ENCODE results near the gene SCN3A.

The SCN3A gene

GRCh38 chr2:165203689-165204559 is at the start of gene SCN3A:
SCN3A (minus strand) TSS chr2:165204050; CDS start chr2:165176394, 27,656 bp downstream.
- peak; percentile 47 for DNase-seq

DNA sequence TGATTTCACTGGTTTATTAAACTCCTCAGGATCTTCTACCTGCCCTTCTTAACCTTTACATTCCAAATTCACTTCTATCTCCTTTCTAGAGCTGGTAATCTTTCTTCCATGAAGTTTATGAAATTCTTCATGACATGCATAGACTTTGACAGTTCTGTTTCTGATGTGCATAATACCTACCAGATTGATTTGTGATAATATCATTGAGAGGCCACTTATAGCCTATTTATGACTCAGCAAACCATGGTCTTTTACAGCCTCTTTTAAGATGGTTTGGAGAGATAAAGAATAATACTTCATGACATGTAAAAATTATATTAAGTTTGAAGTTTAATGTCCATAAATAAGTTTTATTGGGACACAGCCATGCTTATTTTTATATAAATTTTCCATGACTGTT is 49.3 kb upstream of the SCN3A start:
- DNase-seq = no peak

DNA sequence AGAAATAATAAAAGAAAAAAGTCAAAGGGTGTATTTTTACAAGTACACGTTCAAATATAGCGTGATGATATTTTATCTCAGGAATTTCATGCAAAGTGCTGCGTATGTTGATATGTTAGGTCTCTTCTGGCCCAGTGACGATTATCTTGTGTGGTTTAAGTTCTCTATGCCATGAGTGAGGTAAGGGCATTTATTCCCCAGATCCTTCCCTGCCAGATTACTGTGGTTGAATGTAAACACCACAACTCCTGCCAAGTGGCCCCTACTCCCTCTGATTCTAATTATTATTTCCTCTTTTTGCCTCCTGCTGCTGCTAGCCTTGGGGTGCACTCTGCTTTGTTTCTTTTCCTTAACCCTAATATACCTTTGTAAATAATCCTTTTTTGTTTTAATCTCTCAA is 47.5 kb upstream of the SCN3A start:
- no peak for DNase-seq

DNA sequence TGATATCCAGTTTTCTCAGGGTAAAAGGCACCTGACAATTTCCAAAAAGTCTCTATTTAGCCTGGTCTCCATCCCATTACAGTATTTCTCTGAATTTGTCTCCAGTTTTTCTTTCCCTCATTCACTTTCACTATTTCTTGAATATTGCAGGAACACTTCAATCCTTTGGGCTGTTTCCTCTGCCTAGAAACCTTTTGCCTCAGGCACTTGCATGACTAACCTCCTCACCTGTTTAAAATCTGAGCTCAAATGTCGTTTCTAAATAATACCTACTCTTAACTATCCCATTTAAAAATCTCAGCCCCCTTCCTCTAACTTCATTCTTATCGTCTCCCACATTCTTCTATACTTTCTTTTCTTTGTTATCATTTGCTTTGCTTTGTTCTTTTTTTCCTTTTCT is 44.4 kb upstream of the SCN3A start:
- no peak for DNase-seq

GRCh38 chr2:165245081-165245793 is 41.4 kb upstream of the SCN3A start:
- no peak for DNase-seq

GRCh38 chr2:165240916-165241315 is 37.1 kb upstream of the SCN3A start:
- DNase-seq = no peak

DNA sequence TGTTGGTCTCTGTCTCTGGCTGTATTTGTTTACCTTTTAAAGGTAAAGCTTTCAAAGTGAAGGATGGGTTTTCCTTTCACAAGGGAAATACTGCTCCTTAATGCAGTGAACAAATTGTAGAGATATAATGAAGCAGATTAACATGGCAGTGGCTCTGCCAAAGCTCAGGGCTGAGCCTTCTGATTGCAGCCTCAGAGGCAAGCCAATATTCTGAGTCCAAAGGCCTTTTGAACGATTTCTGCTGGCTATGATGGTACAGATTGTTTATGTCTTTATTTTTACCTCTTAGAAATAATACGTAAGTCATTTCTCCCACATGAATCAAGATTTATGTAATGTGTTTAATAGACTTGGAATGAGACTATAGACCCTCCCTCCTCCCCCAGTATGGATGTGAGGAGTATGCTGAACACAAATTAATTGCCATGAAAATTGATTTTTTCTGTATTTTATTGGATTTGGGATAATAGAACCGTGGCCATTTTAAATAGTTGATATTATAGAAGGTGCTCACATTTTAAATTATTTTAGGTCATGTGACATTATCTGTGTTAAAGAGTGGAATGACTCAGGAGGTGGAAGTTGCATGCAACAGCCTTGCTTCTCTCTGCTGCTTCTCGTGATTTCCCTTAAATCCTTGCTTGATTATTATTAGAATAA is 36.1 kb upstream of the SCN3A start:
- DNase-seq = no peak

- DNase-seq = peak; percentile 9
Observed at GRCh38 chr2:165239230-165239629, 35.4 kb upstream of the SCN3A start, which contains the start of gene SCN2A. SCN2A (plus strand) TSS chr2:165239414; CDS start chr2:165295824, 56,410 bp downstream.

DNA sequence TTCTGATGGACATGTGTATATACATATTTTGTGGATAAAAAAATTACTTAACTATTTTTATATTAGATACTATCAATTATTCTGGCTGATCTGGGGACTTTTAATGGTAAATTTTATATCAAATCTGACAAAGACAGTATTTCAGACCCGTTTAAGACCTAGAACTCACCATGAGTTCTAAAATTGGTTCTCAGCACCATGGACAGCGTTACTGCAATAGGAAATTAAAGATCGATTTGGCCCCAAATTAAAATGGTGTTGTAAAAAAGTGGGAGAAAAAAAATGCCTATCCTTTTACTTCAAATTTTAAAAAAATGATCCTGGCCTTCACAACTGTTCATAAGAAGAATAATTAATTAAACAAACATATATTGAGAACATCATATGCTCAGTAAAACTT is 34.4 kb upstream of the SCN3A start:
- DNase-seq = peak; percentile 5

DNA sequence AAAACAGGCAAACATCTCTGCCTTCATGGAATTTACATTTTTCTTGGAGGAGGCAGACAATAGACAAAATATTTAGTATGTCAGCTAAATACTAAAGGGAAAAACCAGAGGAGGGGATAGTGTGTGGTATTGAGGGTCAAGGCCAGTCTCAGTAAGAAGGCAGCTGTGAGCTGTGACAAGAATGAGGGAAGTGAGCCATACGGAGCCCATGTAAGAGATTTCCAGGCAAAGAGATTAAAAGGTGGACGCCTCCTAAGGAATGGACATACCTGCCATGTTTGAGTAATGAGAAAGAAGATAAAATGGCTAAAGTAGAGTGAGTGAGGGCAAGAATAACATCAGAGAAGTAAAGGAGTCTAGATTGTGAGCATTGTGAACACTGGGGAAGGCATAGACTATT is 33.2 kb upstream of the SCN3A start:
- DNase-seq = no peak

- DNase-seq = no peak
Observed at GRCh38 chr2:165227571-165227970, 23.7 kb upstream of the SCN3A start.

GRCh38 chr2:165224941-165225340 is 21.1 kb upstream of the SCN3A start:
- DNase-seq = no peak

GRCh38 chr2:165219481-165219880 is 15.6 kb upstream of the SCN3A start:
- no peak for DNase-seq

GRCh38 chr2:165214093-165214492 is 10.2 kb upstream of the SCN3A start:
- DNase-seq = no peak

DNA sequence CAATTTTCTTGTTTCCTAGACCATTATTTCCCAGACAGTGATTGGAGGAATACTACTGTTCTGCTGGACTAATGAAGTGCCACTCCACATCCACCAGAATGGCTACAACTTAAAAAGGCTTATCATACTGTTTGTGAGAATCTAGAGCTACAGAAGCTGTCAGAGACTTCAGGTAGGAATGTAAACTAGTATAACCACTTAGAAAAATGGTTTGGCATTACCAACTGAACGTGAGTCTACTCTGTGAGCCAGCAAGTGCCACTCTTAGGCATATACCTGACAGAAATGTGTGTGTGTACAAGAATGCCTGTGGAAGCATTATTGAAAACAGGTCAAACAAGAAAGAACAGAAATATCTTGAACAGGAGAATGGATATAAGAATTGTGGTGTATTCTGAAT is 4.2 kb upstream of the SCN3A start:
- DNase-seq = no peak

- DNase-seq = no peak
Observed at GRCh38 chr2:165205865-165206264, 2.0 kb upstream of the SCN3A start.

DNA sequence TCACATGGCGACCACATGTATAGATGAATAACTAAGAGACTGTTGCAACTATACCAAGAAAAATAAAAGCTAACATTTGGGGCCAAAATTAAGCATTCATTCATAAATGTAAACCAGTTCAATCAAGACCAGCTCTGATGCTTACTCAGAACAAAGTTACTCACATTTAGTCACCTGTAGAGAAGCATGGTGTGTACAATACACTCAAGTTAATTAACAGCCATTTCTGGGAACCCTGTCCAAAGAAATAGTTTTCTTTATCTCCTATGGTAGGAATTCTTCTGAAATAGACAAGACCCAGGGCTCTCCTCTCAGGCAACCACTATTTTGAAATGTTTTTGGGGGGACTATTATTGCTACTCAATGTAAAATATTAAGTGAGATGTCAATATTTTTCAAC is 1.6 kb downstream of the SCN3A start:
- DNase-seq = no peak

DNA sequence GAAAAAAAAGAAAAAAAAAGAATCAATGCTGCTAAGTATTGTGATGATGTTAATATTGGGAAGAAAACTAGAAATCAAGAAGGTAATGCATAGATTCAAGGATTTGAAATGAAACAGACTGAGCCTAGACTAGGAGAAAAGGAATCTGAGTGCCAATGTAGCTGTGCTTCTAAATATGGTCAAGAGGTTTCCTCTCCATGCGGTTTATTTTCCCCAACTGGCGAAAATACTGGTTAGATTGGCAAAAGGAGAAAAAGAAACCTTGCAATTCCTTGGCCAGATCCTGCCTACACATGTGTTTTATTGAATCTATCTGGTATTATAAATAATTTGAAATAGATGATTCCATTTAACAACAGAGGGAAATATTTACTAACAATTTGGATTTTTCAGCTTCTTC is 5.7 kb downstream of the SCN3A start:
- no peak for DNase-seq

GRCh38 chr2:165197346-165197745 is 6.5 kb downstream of the SCN3A start:
- no peak for DNase-seq

DNA sequence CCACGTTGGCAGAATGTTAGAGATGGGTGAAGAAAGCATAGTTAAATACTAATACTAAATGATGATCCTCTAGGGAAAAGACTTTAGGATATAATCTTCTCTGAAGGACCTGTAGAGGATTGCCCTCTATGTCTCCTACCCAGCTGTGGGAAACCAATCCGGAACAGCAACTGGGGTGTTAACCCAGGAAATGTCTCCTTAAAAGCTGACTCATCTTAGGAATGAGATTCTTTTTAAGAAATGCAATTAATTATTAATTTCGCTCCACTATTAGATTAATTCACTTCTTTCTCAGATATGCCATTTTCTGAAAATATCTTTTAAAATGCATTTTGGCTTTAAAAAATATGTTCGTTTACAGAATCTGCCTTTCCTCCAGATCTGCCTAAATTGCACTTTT is 7.4 kb downstream of the SCN3A start:
- no peak for DNase-seq

DNA sequence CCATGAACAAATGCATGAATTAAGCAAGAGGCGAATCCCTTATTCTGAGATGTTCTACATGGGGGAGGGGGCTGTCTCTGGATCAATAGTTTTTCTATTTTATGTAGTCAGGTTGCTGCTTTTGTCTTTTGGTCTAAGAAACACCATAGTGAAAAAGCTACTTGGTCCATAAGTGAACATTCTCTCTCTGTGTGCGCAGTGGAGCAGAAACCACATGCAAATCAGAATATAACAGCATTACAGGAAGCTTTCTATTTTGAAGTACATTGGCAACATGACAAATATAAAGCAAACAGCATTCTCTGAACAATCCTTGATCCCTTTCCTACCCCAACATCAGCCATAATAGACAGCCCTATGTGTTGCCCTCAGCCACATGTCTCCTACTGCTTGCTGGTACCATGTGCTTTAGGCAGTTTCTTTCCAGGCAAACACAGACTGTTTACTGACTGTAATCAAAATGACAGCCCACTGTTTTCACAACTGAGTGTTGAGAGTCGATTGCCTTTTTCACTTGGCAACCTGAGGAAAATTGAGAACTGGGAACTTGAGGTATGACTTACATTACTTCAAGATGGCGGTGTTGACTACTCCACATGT is 10.6 kb downstream of the SCN3A start:
- DNase-seq = peak; percentile 79

DNA sequence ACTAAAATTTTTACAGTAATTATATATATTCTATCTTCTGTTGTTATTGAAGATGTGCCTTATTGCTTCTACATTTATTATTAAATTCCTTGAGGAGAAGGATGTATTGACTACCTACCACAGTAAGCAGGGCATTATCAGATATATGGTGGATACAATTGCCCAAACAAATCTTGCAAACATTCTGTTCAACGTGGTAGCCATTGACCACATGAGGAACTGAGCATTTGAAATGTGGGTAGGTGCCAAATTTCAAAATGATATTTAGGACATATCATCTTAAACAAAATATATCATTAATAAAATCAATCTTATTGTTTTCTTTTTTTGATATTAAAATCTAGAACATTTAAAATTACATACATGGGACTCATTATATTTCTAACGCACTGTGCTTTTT is 11.1 kb downstream of the SCN3A start:
- no peak for DNase-seq

- DNase-seq = no peak
Observed at GRCh38 chr2:165191096-165191728, 12.6 kb downstream of the SCN3A start.

All from NCI-H1048 (cell line).